AG10803 (cell line): ENCODE measurements around the gene INPP4A.

Source experiments
- DNase-seq: peaks from one replicate; pipeline ENCODE4 v3.0.0; 2010; ENCODE audit warnings: low read depth
- H3K4me3 ChIP-seq: 2 replicates; pipeline ENCODE4 v1.5.1; 2011; ENCODE audit warnings: mild to moderate bottlenecking, low read length, control low read depth
- TF ChIP-seq, protein P1 (sequence below): conservative IDR thresholded peaks from 2 replicates; pipeline ENCODE4 v1.5.1; 2011; ENCODE audit warnings: mild to moderate bottlenecking, low read length, control low read depth, inconsistent platforms

Gene INPP4A

DNA sequence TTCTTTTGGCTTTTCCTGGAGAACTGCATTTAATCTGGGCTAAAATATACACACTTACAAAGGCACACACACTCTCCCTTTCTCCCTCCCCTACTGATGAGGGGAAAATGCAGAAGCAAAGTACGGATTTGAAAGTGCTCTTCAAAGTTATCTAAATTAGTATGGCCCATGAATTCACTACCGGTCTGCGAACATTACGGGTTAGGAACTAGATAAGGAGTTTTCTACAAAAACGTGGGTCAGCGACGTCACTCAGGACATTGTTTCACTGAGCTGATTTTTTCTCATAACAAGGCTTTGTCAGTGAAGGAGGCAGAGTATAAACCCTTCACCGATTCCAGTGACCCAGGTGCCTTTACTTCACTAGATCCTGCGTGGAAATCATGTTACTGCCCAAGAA lies 116.4 kb downstream of the INPP4A start:
- H3K4me3 ChIP-seq, result no peak overlapping the region
- TF ChIP-seq, protein P1, sequence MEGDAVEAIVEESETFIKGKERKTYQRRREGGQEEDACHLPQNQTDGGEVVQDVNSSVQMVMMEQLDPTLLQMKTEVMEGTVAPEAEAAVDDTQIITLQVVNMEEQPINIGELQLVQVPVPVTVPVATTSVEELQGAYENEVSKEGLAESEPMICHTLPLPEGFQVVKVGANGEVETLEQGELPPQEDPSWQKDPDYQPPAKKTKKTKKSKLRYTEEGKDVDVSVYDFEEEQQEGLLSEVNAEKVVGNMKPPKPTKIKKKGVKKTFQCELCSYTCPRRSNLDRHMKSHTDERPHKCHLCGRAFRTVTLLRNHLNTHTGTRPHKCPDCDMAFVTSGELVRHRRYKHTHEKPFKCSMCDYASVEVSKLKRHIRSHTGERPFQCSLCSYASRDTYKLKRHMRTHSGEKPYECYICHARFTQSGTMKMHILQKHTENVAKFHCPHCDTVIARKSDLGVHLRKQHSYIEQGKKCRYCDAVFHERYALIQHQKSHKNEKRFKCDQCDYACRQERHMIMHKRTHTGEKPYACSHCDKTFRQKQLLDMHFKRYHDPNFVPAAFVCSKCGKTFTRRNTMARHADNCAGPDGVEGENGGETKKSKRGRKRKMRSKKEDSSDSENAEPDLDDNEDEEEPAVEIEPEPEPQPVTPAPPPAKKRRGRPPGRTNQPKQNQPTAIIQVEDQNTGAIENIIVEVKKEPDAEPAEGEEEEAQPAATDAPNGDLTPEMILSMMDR, result no peak
- DNase-seq, result no peak

GRCh38 chr2:98561902-98562695 lies 117.4 kb downstream of the INPP4A start:
- DNase-seq, result no peak
- no peak overlapping the region for H3K4me3 ChIP-seq
- TF ChIP-seq, protein P1, result no peak

DNA sequence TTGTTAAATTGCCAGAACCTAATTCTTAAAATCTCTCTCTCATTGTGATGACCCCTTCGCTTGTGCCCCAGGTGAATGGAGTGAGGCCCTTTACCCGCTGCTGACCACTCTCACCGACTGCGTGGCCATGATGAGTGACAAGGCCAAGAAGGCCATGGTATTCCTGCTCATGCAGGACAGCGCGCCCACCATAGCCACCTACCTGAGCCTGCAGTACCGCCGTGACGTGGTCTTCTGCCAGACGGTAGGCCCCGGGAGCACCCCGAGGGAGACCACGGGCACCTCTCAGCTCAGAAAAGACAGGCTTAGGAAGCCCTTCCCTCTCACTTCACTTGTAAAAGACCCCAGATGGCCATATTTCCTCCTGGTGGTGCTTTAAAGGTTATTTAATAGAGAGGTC lies 118.7 kb downstream of the INPP4A start:
- DNase-seq, result no peak
- TF ChIP-seq, protein P1, result no peak
- H3K4me3 ChIP-seq, result no peak overlapping the region

DNA sequence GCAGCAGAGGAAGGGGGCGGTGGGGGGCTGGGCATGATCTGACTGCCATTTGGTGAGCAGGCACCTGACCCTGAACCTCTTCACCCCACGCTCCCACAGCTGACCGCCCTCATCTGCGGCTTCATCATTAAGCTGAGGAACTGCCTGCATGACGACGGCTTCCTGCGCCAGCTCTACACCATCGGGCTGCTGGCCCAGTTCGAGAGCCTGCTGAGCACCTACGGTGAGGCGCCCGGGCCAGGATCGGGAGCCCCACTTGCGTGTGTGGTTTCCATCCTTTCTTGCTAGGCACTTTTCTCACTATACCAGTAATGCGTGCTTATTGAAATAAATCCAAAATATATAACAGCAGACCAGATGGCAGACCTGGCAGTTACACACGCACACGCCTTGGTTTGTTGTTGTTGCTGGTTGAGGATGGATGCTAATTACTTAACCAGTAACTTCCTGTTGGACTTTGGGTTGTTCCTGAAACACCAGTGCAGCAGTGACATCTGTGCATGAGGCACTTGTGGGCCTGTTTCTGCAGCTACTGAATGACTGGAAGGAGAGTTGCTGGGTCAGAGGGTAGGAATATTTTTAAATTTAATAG lies 120.0 kb downstream of the INPP4A start:
- no peak overlapping the region for H3K4me3 ChIP-seq
- TF ChIP-seq, protein P1, result no peak
- no peak for DNase-seq

DNA sequence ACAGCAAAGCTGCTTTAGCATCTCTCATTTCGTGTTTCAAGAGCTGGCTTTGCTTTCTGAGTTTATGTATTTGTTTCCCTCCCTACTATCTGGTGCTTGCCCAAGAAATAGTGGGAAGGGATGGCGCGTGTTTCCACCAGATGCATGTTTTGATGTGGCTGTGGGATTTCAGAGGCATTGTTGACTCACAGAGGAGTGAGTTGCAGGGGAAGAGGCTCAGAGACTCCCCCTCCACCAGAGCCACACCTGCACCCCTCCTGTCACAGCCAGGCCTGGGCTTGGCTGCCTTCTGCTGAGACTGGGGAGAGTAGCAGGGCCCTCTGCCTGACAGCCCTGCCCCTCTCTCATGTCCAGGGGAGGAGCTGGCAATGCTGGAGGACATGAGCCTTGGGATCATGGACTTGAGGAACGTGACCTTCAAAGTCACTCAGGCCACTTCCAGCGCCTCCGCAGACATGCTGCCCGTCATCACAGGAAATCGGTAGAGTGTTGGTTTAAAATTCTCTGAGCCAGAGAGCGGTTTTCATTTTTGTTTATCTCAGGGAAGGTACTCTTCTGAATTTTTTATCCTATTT lies 120.7 kb downstream of the INPP4A start:
- no peak for DNase-seq
- H3K4me3 ChIP-seq, result no peak overlapping the region
- TF ChIP-seq, protein P1, result no peak

DNA sequence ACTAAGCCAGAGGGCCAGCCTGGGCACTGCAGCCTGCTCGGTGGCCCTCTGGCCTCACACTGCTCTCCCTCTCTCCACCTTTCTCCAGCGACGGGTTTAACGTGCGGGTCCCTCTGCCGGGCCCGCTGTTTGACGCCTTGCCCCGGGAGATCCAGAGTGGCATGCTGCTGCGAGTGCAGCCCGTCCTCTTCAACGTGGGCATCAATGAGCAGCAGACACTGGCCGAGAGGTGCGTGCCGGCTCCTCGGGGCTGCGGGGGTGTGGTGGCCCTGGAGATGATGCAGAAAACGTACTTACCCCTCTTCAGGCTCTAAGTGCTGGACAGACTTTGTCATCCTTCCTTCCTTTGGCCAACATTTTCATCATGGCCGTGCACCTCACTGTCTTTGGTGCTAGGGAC lies 121.3 kb downstream of the INPP4A start:
- no peak overlapping the region for H3K4me3 ChIP-seq
- TF ChIP-seq, protein P1, result no peak
- no peak for DNase-seq
